NCI-H460 (cell line): Measurements from ENCODE around the gene PRSS21. TPM values are rescaled to one million over a fixed set of nuclear protein-coding genes. Genes with fewer than 3 reads are reported as not detected.

Experiments used
- DNase-seq: peaks from one replicate; pipeline ENCODE4 v3.0.0-alpha.2; 2016; ENCODE audit warnings: low read depth; ENCODE audit errors: extremely low read depth
- total RNA-seq: library from RNA; depleted of rRNA; stranded (reverse); fragments of >200 nt; shearing (Covaris generic); gene quantifications from 2 replicates; pipeline ENCODE4 v1.2.3, GENCODE V29; 2014

Gene PRSS21
- total RNA-seq, 1 experiment from 2014 or later = not detected

DNA sequence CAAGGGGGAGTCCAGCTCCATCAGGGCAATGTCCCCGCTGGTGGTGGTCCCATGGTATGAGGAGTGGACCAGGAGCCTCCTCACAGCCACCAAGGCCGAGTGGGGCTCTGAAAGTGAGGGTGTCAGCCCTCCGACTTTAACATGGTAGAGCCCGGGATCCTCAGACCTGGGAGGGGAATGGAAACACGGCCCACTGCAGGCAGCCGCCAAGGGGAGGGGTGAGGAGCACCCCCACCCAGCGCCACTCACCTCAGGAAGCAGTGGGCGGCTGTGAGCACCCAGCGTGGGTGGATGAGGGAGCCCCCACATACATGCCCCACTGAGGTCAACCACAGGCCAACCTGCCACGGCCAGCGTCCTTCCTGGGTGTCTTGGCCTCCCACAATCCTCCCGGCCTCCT lies 23.9 kb downstream of the PRSS21 start:
- no peak for DNase-seq

- no peak for DNase-seq
Observed at GRCh38 chr16:2841606-2842339, 24.7 kb downstream of the PRSS21 start.

DNA sequence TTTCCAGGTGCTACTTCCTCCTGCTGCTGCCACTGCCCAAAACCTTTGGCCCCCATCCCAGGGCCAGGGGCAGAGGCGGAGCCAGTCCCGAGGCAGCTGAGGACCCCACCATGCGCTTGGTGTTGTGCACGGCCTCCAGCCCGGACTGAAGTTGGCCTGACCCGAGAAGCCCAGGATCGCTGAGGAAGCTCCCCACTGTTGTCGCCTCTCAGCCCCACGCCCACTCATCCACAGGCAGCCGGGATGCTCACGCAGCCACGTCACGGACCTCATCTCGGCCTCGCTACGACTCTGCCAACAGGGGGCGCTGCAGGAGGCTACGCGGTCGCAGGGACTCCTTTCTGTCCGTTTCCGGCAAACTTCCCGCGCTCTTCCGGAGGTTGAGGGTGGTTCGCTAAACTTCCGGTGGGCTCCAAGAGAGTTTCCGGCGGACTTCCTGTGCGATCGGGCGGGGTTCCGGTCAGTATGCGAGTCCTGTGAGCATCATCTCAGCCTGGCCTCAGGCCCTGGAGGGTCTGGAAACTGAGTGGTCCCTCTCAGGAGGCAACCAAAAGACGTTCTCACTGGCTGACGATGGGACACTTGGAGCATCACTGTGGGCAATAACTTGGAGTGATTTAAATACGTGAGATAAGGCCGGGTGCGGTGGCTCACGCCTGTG lies 25.4 kb downstream of the PRSS21 start:
- DNase-seq = no peak

GRCh38 chr16:2843526-2843925 lies 26.5 kb downstream of the PRSS21 start:
- no peak for DNase-seq

GRCh38 chr16:2845116-2845515 lies 28.1 kb downstream of the PRSS21 start:
- DNase-seq = no peak

GRCh38 chr16:2846511-2847310 lies 29.7 kb downstream of the PRSS21 start:
- no peak for DNase-seq

DNA sequence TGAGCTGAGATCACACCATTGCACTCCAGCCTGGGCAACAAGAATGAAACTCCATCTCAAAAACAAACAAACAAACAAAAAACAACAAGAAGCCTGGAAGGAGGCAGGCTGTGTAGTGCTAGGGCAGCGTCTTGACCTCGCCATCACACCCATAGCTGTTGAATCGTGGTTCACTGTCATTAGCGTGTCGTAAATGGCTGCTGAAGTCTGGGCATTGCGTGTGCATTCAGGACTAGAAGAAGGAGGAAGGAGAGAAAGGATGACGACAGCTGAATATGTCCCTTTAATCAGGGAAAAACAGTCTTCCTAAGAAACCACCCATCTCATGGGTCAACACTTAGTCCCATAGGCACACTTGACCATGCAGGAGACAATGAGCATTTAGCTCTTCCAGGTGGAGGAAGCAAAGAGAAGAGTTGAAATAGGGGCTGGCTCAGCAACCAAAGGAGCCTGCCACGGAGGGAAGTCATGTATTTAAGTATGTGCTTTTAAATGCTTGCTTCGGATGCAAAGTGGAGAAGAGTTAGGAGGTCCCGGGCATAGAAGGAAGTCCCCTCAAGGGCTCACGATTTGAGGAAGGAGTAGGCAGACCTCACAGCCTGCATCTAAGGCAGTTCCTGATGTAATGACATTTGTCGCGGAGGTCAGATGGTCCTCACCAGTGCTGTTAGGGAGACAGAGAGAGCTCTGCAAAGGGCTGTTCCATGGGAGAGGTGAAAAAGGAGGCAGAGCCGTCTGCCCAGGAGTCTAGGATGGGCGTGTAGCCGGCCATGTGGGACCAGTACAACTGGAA lies 32.1 kb downstream of the PRSS21 start:
- DNase-seq = no peak

- DNase-seq = no peak
Observed at GRCh38 chr16:2852003-2852730, 35.1 kb downstream of the PRSS21 start.

DNA sequence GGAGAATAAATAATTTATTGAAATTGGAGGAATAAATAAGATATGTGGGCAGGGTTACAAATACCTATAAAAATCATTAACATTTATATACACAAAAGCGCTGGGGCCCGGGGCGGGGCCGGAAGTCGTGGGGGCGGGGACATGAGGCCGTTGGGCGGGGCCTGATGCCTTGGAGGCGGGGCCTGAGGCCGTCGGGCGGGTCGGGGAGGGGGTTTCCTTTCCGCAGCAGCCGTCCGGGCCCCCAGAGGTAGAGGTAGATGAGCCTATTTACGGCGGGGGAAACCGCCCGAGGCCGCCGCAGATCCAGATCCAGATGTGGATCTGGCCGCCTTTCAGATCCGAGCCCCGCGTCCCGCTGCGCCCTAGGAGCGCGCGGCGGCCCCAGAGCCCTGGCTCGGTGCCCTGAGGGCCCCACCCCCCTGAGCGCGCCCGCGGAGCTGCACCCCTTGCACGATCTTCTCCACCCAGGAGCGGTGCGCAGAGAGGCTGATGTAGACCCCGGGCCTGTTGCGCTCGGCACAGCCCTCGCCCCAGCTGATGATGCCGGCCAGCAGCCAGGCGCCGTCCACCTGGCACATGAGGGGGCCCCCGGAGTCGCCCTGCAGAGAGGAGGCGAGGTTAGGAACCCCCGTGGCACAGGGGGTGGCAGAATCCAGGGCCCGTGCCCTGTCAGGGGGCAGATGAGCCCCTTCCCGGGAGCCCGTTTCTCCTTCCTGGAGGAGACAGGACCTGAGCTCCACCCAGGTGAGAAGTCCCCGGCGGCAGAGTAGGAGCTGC lies 35.9 kb downstream of the PRSS21 start:
- DNase-seq = no peak

DNA sequence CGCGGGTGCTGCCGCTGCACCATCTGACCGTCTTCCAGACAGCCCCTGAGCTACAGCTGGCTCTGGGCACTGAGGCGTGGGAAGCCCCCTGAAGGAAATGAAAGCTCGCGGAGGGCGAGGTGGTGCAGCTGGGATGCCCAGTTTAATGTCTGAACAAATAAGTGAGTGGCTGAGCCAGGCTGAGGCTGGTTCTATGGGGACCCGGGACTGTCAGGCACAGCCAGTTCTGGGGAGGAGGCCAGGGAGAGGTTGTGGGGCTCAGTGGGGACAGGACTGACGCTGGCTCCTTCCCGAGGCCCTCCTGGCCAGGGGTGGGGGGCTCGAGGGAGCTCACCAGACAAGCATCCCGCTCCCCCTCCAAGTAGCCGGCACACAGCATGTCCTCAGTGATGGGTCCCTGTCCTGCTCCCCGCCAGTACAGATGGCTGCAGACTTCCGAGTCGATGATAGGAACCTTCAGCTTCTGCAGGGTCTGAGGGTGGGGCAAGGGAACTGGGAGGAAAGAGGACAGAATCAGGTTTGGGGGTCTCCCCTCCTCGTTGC lies 36.6 kb downstream of the PRSS21 start:
- no peak for DNase-seq

- no peak for DNase-seq
Observed at GRCh38 chr16:2854700-2855309, 37.8 kb downstream of the PRSS21 start.

DNA sequence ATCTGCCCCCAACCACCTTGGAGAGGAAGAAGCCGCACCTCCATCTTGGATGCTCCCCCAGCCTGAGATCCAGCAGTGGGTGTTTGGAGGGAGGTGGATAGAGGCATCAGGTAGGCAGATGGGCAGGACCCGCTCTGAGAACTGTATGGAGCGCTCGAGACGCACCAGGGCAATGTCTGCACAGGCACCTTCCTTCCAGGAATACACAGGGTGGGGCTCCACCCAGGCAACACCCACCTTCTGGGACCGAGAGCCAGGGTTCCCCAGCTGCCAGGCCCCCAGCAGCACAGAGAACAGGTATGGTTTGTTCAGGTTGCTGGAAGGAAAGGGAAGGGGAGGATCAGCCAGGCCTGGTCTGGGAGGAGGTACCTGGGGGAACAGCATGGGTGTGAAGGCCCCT lies 38.5 kb downstream of the PRSS21 start:
- no peak for DNase-seq

DNA sequence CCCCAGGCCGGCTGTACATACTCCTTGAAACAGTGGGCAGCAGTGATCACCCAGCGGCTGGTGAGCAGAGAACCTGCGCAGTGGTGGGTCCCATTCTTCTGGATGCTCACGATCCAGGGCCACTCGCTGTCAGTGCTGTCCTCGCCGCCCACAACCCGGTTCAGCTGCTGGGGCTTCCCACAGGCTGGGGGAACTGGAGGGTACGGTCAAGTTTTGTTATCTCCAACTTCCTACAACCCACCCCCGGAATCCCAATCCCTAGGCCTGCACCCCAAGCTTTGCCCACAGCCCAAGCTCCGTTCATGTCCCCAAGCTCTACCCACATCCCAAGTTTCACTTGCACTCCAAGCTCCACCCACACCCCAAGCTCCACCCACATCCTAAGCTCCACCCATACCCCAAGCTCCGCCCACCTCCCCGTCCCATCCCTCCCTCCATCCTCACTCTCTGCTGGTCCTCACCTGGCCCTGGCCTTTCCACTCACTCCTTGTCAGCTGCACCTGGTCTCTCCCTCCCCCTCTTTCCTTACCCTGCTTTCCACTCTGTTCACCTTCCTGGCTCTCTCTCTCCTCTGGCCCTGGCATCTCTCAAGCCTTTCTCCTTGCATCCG lies 39.1 kb downstream of the PRSS21 start:
- no peak for DNase-seq

- no peak for DNase-seq
Observed at GRCh38 chr16:2856686-2857450, 39.8 kb downstream of the PRSS21 start.

GRCh38 chr16:2857451-2858244 lies 40.6 kb downstream of the PRSS21 start, which contains the start of gene PRSS22:
Gene PRSS22, minus strand, starts transcription at chr16:2858170. Its CDS starts 66 bp downstream, at chr16:2858104.
- no peak for DNase-seq

DNA sequence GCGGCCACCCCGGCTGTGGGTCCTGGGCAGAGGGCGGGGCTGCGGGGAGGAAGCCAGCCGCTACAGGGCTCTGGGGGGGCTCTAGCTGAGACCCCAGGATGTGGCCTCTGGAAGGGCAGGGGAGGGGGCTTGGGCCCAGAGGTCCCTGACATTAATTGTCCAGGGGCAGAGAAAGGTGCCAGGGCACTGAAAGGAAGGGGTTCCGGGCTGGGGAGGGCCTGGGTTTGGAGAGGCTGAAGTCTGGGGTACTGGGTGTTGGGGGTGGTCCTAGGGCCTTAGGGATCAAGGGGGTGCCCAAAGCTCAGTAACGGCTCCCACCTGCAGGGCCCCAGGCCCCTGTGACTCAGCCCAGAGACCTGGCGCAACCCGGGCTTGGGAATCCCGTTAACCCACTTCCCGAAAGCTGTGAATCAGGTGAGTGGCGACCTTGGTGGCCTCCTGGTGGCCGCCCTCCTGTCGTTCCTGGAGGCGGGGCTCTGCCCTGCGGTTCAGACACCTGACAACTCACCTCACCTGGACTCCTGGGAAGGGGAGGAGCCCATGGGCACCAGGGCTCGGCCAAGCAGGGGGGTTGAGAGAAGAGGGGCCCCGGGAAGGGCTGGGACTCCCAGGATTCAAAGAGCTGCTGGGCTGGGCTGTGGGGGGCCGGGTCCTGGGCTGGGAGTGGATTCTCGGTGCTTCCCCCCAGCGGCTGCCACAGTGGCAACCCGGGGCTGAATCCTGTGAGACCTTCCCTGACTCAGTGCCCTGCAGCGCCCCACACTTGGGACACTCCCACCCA lies 41.4 kb downstream of the PRSS21 start:
- no peak for DNase-seq
